ENCODE results near the gene METTL6. TPM values are rescaled to one million over a fixed set of nuclear protein-coding genes. Genes with fewer than 3 reads are reported as not detected.
"Not testable (repeated sequence)": the region's sequence is repeated elsewhere in the genome, so short reads cannot be mapped to it uniquely, and the experiment has no call there.

The METTL6 gene
- total RNA-seq, 6 experiments from 2014 or later: 17.9 to 21.3 (median 19.8) TPM

- Mint-ChIP-seq H3K27me3 (ENCODE audit: insufficient read depth) (peaks cover 11% of the 10 kb centered on the region), H3K36me3 (ENCODE audit: low read depth) (no peaks in the 10 kb centered on the region), H3K9me3 (peaks cover 3% of the 10 kb centered on the region; the same call in 1 of the 2 replicates), H3K27ac (no peak overlapping the region), H3K4me1 (ENCODE audit: low read depth) (peaks cover 18% of the 10 kb centered on the region), H3K4me3 (no peak overlapping the region)
- TF ChIP-seq CTCF (IDR thresholded peaks at IDR 0.05): no peak
- no peak for DNase-seq
Measured at GRCh38 chr3:15390460-15390859, 36.9 kb downstream of the METTL6 start.

DNA sequence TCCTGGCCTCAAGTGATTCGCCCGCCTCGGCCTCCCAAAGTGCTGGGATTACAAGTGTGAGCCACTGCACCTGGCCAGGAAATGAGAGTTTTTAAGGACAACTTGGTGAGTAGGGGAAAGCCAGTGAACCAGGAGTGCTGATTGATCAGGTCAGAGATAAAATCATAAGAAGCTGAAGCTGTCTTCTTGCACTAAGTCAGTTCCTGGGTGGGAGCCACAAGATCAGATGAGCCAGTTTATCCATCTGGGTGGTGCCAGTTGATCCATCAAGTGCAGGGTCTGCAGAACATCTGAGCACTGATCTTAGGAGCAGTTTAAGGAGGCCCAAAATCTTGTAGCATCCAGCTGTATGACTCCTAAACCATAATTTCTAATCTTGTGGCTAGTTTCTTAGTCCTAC, 39.0 kb downstream of the METTL6 start:
- not testable (repeated sequence) for H3K27me3 Mint-ChIP-seq (ENCODE audit: insufficient read depth)

GRCh38 chr3:15387735-15388134, 39.6 kb downstream of the METTL6 start:
- H3K27me3 Mint-ChIP-seq (ENCODE audit: insufficient read depth): no peaks in the 10 kb centered on the region; the same call in none of the 2 replicates
- H3K4me3 Mint-ChIP-seq: no peak overlapping the region
- H3K36me3 Mint-ChIP-seq (ENCODE audit: low read depth): no peaks in the 10 kb centered on the region
- DNase-seq: no peak
- H3K4me1 Mint-ChIP-seq (ENCODE audit: low read depth): peaks cover 29% of the 10 kb centered on the region
- H3K9me3 Mint-ChIP-seq: peaks cover 2% of the 10 kb centered on the region; the same call in 1 of the 2 replicates
- no peak overlapping the region for H3K27ac Mint-ChIP-seq
- TF ChIP-seq CTCF (IDR thresholded peaks at IDR 0.05): no peak

More for the DNA sequence above, 39.0 kb downstream of the METTL6 start:
- not testable (repeated sequence) for H3K4me3 Mint-ChIP-seq; H3K27ac Mint-ChIP-seq; H3K9me3 Mint-ChIP-seq; DNase-seq; H3K36me3 Mint-ChIP-seq (ENCODE audit: low read depth)
- H3K4me1 Mint-ChIP-seq (ENCODE audit: low read depth): peaks cover 29% of the 10 kb centered on the region

DNA sequence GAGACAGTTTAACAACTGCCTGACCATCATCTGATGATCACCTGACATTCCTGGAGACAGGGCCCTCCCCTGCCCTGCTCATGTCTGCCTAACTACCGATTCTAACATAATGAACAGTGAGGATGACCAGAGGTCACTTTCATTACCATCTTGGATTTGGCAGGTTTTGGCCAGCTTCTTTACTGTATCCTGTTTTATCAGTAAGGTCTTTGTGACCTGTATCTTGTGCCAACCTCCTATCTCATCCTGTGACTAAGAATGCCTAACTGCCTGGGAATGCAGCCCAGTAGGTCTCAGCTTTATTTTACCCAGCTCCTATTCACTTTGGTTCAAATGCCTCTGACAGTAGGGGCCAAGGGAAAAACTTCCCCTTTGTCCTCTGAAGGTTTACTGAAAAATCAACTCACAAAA, 40.2 kb downstream of the METTL6 start:
- Mint-ChIP-seq H3K36me3 (ENCODE audit: low read depth) (no peaks in the 10 kb centered on the region), H3K9me3 (no peaks in the 10 kb centered on the region), H3K4me1 (ENCODE audit: low read depth) (peaks cover 29% of the 10 kb centered on the region), H3K4me3 (no peak overlapping the region), H3K27ac (no peak overlapping the region), H3K27me3 (ENCODE audit: insufficient read depth) (no peaks in the 10 kb centered on the region; the same call in none of the 2 replicates)
- peak; percentile 30 for DNase-seq
- no peak for TF ChIP-seq CTCF (IDR thresholded peaks at IDR 0.05)

GRCh38 chr3:15386654-15386955, 40.7 kb downstream of the METTL6 start:
- H3K4me3 Mint-ChIP-seq; H3K36me3 Mint-ChIP-seq (ENCODE audit: low read depth); DNase-seq; H3K27ac Mint-ChIP-seq; H3K9me3 Mint-ChIP-seq; H3K27me3 Mint-ChIP-seq (ENCODE audit: insufficient read depth): not testable (repeated sequence)
- H3K4me1 Mint-ChIP-seq (ENCODE audit: low read depth): peaks cover 29% of the 10 kb centered on the region

GRCh38 chr3:15385901-15386653, 41.3 kb downstream of the METTL6 start:
- TF ChIP-seq CTCF (IDR thresholded peaks at IDR 0.05): no peak
- no peak overlapping the region for H3K27ac Mint-ChIP-seq
- no peaks in the 10 kb centered on the region for H3K9me3 Mint-ChIP-seq
- no peak for DNase-seq
- no peaks in the 10 kb centered on the region for H3K36me3 Mint-ChIP-seq (ENCODE audit: low read depth)
- H3K4me3 Mint-ChIP-seq: no peak overlapping the region
- H3K27me3 Mint-ChIP-seq (ENCODE audit: insufficient read depth): no peaks in the 10 kb centered on the region; the same call in 1 of the 2 replicates
- H3K4me1 Mint-ChIP-seq (ENCODE audit: low read depth): peaks cover 29% of the 10 kb centered on the region

GRCh38 chr3:15385238-15385695, 42.1 kb downstream of the METTL6 start:
- not testable (repeated sequence) for H3K27ac Mint-ChIP-seq; H3K36me3 Mint-ChIP-seq (ENCODE audit: low read depth); H3K9me3 Mint-ChIP-seq; DNase-seq; H3K27me3 Mint-ChIP-seq (ENCODE audit: insufficient read depth); H3K4me3 Mint-ChIP-seq
- H3K4me1 Mint-ChIP-seq (ENCODE audit: low read depth): peaks cover 29% of the 10 kb centered on the region
